Activated T-cell treated with anti-CD3 and anti-CD28 coated beads for 1 hour (primary cell): ENCODE measurements around the gene PTK7.

ENCODE experiments used
- DNase-seq: peaks from one replicate; pipeline ENCODE4 v3.0.0-alpha.2; 2020; ENCODE audit warnings: low read depth

Gene PTK7

GRCh38 chr6:43180985-43181384, 104.9 kb downstream of the PTK7 start:
- DNase-seq = no peak

DNA sequence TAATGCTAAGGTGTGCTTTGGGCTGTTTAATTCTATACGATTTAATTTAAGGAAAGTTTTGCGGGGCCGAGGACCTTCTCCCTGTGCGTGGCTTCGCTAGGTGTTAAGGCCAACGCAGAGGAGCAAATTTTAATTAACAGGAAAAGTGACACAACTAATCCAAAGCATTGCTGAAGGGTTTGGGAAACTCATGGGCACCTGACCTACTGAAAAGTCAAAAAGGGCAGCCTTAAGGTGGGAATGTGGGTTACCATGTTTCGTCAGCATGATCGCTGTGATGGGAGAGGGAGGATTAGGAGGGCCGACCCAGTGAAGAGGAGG, 105.5 kb downstream of the PTK7 start:
- no peak for DNase-seq

- peak; percentile 68 for DNase-seq
Measured at GRCh38 chr6:43181942-43182860, 106.1 kb downstream of the PTK7 start, which contains the start of gene CUL9. CUL9 (plus strand) TSS chr6:43182196; CDS start chr6:43184311, 2,115 bp downstream.

DNA sequence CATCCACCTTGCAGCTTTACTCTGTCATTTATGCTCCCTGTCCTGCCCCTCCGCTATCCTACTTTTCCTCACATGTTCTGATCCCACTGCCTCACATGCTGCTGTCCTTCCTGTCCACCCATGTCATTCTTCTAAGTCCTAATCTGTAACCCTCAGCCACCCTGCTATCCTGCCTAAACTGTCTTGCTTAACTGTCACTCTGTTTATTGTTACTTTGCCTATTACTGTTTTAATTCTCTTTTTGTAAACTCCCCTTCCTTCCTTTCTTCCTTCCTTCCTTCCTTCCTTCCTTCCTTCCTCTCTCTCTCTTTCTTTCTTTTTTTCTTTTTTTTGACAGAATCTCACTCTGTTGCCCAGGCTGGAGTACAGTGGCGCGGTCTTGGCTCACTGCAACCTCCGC, 107.3 kb downstream of the PTK7 start:
- DNase-seq = no peak

DNA sequence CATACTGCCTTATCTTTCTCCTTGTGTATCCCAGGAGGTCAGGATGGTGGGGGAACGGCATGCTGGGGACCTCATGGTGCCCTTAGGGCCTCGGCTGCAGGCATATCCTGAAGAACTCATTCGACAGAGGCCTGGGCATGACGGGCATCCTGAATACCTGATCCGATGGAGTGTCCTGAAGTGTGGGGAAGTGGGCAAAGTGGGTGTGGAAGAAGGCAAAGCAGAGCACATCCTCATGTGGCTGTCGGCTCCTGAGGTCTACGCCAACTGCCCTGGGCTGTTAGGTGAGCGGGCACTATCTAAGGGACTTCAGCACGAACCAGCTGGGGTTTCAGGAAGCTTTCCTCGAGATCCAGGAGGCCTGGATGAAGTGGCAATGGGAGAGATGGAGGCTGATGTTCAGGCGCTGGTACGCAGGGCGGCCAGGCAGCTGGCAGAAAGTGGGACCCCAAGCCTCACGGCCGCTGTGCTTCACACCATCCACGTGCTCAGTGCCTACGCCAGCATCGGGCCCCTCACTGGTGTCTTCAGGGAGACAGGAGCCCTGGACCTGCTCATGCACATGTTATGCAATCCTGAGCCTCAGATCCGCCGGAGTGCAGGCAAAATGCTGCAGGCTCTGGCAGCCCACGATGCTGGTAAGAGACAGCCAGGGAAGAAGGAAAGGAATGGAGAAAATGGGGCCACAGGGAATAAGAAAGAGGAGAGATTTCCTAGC, 108.3 kb downstream of the PTK7 start:
- DNase-seq = no peak

DNA sequence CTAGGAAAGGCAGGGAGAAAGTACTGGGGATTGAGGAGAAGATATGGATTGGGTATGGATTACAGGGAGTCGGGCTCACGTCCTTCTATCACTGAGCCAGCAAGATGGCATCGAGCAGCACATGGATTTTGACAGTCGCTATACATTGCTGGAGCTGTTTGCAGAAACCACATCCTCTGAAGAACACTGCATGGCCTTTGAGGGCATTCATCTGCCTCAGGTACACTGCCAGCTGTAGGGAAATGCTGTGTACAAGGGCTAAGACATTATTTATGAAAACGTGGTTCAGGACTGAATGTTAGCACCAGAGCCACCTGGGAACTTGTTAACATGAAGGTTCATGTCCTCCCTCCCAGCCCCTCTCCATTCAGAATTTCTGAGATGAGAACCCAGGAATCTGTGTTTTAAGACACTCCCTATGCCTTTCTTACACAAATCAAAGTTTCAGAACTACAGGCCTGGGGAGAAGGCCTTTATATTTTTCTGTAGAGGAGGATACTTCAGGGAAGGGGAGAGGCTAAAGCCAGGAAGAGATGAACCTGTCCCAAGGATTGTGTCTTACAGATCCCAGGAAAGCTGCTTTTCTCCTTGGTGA, 109.4 kb downstream of the PTK7 start:
- no peak for DNase-seq

GRCh38 chr6:43186019-43186418, 109.9 kb downstream of the PTK7 start:
- no peak for DNase-seq

DNA sequence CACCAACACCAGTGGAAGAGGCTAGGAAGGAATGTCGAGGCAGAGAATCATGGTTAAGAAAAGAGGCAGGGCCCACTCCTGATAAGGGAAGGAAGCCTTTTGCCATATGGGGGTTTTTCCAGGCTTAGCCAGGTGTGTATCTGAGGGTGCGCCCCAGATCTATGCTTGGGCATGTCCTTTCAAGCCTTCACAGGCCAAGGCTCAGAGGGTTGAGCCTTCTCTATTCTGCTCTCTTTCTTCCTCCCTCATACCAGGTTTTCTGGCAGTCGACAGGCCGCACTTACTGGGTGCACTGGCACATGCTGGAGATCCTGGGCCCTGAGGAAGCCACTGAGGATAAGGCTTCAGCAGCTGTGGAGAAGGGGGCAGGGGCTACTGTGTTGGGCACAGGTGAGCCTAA, 110.6 kb downstream of the PTK7 start:
- DNase-seq = no peak

DNA sequence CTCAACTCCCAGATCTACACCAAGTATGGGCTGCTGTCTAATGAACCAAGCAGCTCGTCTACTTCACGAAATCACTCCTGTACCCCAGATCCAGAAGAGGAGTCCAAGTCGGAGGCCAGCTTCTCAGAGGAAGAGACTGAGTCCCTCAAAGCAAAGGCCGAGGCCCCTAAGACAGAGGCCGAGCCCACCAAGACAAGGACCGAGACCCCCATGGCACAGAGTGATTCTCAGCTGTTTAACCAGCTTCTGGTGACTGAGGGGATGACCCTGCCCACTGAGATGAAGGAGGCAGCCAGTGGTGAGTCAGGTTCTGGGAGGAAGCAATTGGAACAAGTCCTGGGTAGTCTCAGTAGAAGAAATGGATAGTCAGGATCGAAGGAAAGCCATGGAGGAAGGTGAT, 111.7 kb downstream of the PTK7 start:
- DNase-seq = no peak

- no peak for DNase-seq
Measured at GRCh38 chr6:43188426-43188825, 112.3 kb downstream of the PTK7 start.

DNA sequence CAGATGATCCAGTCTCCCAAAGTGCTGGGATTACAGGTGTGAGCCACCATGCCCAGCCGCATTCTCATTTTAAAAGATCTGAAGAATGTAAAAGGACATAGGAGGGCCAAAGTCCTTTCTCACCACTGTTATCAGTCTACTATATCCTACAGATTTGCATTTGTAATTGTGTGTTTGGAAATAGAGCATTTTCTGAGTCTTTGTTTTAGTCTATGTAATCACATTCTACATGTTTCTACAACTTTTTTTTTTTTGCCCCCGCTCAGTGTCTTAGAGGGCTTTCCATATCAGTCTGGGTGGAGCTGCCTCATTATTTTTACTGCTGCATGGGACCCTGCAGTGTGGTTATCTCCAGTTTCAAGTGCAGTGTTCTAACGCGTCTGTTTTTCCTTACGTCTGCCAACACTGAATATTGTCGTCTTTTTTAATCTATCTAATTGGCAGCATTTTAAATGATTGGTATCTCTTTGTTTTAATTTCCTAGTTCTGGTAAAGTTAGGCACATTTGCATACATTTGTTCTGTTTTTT, 113.7 kb downstream of the PTK7 start:
- DNase-seq = no peak

- DNase-seq = no peak
Measured at GRCh38 chr6:43192911-43193310, 116.8 kb downstream of the PTK7 start.

DNA sequence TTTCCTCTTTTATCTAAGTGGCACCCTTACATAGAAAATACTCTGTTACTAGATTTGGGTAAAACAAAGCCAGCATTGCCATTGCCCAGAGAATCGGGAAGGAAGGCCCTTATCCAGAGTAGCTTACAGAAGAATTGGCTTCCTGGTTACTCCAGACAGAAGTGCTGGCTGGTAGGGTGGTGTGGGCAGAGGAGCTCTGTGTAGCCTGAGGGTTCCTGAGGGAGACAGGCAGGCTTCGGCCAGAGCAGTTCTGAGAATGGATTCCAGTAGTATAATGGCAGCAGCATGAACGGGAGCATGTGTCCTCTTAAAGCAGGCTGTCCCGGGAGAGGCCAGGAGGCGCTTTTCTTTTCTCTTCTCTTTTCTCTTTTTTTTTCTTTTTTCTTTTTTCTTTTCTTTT, 117.8 kb downstream of the PTK7 start:
- DNase-seq = no peak

- no peak for DNase-seq
Measured at GRCh38 chr6:43196337-43196736, 120.2 kb downstream of the PTK7 start.

GRCh38 chr6:43199912-43200311, 123.8 kb downstream of the PTK7 start:
- no peak for DNase-seq

GRCh38 chr6:43200541-43200940, 124.4 kb downstream of the PTK7 start:
- no peak for DNase-seq

- DNase-seq = no peak
Measured at GRCh38 chr6:43202451-43202850, 126.3 kb downstream of the PTK7 start.

- DNase-seq = no peak
Measured at GRCh38 chr6:43203029-43203717, 127.1 kb downstream of the PTK7 start.

DNA sequence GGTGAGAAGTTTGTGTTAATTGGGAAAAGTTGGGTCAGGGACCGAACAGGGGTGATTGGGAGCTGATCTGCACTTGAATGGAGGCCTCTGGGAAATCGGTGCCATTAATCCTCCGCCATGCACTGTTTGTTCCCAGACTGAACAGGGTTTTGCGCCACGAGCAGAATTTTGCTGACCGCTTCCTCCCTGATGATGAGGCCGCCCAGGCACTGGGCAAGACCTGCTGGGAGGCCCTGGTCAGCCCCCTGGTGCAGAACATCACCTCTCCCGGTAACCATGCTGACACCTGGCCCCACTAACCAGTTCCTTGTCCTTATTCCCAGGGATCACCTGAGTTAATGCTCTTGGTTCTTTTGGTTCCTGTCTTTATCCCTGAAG, 127.6 kb downstream of the PTK7 start:
- DNase-seq = no peak

DNA sequence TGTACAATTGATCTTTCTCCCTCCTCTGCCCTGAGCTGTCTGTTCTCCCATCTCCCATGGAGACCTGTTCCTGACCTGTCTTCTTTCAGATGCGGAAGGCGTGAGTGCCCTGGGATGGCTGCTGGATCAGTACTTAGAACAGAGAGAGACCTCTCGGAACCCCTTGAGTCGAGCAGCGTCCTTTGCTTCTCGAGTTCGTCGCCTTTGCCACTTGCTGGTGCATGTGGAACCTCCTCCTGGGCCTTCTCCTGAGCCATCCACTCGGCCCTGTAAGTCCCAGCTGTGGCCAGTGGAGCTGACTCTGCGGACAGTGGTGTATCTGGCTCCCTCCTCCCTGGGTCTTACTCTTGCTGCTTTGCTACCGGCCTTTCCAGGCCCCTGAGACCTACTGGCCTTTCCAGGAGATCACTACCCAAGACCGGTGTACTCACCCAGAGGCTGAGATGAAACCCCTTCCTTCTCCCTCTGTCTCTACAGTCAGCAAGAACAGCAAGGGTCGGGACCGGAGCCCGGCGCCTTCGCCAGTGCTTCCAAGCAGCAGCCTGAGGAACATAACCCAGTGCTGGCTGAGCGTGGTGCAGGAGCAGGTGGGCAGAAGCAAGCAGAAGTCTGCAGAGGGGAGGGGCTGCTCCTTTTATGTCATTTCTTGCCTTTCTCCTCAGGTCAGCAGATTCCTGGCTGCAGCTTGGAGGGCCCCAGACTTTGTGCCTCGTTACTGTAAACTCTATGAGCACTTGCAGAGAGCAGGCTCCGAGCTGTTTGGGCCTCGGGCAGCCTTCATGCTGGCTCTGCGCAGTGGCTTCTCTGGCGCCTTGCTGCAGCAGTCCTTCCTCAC, 128.4 kb downstream of the PTK7 start:
- DNase-seq = no peak

DNA sequence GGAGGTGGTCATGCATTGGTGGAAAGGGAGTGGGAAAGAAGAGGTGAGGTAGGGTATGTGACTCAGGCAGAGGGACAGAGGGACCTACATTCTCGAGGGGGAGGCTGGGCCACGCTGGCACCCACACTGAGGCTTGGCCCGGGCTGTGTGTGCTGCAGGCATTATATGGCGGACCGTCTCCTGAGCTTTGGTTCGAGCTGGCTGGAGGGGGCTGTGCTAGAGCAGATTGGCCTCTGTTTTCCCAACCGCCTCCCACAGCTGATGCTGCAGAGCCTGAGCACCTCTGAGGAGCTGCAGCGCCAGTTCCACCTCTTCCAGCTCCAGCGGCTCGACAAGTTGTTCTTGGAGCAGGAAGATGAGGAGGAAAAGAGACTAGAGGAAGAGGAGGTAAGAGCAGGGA, 129.7 kb downstream of the PTK7 start:
- DNase-seq = no peak
